ENCODE results near the gene TECTB. TPM values are rescaled to one million over a fixed set of nuclear protein-coding genes. Genes with fewer than 3 reads are reported as not detected.

Gene TECTB
- polyA plus RNA-seq, 4 donors: 0.03 to 0.18 TPM; not detected in 2

- DNase-seq: no peak
- Histone ChIP-seq H3K4me1 (ENCODE audit: control insufficient read depth in 3 of 3, insufficient read depth in 2 of 3, low read depth in 1 of 3, low read length in 2 of 3) (peaks cover 0 to 25% (median 2%) of the 10 kb centered on the region in 3 donors), H3K36me3 (ENCODE audit: control insufficient read depth in 3 of 3, insufficient read depth in 2 of 3, low read depth in 1 of 3, low read length in 3 of 3) (no peaks in the 10 kb centered on the region), H3K9me3 (ENCODE audit: control insufficient read depth in 2 of 2, insufficient read depth in 1 of 2, low read depth in 1 of 2, low read length in 1 of 2) (no peaks in the 10 kb centered on the region), H3K27ac (ENCODE audit: low read depth in 1 of 3, low read length in 2 of 3) (no peak overlapping the region), H3K4me3 (ENCODE audit: low read depth in 1 of 3, low read length in 3 of 3) (no peak overlapping the region), H3K27me3 (ENCODE audit: control insufficient read depth in 3 of 3, insufficient read depth in 3 of 3, low read length in 3 of 3) (peaks cover 0 to 2% (median 0%) of the 10 kb centered on the region in 3 donors)
- 33 to 49% (median 46%) methylated on average over 2 of the region's 2 CpGs for WGBS, 3 donors
- no peak for FAIRE-seq
Observed at GRCh38 chr10:112278871-112279270, 4.3 kb upstream of the TECTB start.

- 16 to 33% (median 32%) methylated on average over 3 of the region's 3 CpGs for WGBS, 3 donors
- FAIRE-seq: no peak
- peaks cover 0 to 25% (median 2%) of the 10 kb centered on the region in 3 donors for H3K4me1 ChIP-seq (ENCODE audit: control insufficient read depth in 3 of 3, insufficient read depth in 2 of 3, low read depth in 1 of 3, low read length in 2 of 3)
Observed at GRCh38 chr10:112279433-112279832, 3.8 kb upstream of the TECTB start.

GRCh38 chr10:112280205-112280921 lies 2.8 kb upstream of the TECTB start:
- no peaks in the 10 kb centered on the region for H3K9me3 ChIP-seq (ENCODE audit: control insufficient read depth in 2 of 2, insufficient read depth in 1 of 2, low read depth in 1 of 2, low read length in 1 of 2)
- WGBS, 3 donors: 22 to 70% (median 40%) methylated on average over 2 of the region's 2 CpGs
- peaks cover 0 to 19% (median 0%) of the 10 kb centered on the region in 3 donors for H3K4me1 ChIP-seq (ENCODE audit: control insufficient read depth in 3 of 3, insufficient read depth in 2 of 3, low read depth in 1 of 3, low read length in 2 of 3)
- no peak overlapping the region for H3K4me3 ChIP-seq (ENCODE audit: low read depth in 1 of 3, low read length in 3 of 3)
- H3K27me3 ChIP-seq (ENCODE audit: control insufficient read depth in 3 of 3, insufficient read depth in 3 of 3, low read length in 3 of 3): peaks cover 0 to 2% (median 0%) of the 10 kb centered on the region in 3 donors
- DNase-seq (peak; percentile 86 to 87), FAIRE-seq (no peak)
- no peaks in the 10 kb centered on the region for H3K36me3 ChIP-seq (ENCODE audit: control insufficient read depth in 3 of 3, insufficient read depth in 2 of 3, low read depth in 1 of 3, low read length in 3 of 3)
- H3K27ac ChIP-seq (ENCODE audit: low read depth in 1 of 3, low read length in 2 of 3): peak overlapping the region in 2 of 3 donors; percentile 48 to 58

More at GRCh38 chr10:112279433-112279832, 3.8 kb upstream of the TECTB start:
- H3K4me3 ChIP-seq (ENCODE audit: low read depth in 1 of 3, low read length in 3 of 3): no peak overlapping the region
- H3K36me3 ChIP-seq (ENCODE audit: control insufficient read depth in 3 of 3, insufficient read depth in 2 of 3, low read depth in 1 of 3, low read length in 3 of 3): no peaks in the 10 kb centered on the region
- no peak overlapping the region for H3K27ac ChIP-seq (ENCODE audit: low read depth in 1 of 3, low read length in 2 of 3)
- H3K9me3 ChIP-seq (ENCODE audit: control insufficient read depth in 2 of 2, insufficient read depth in 1 of 2, low read depth in 1 of 2, low read length in 1 of 2): no peaks in the 10 kb centered on the region
- no peak for DNase-seq
- peaks cover 0 to 2% (median 0%) of the 10 kb centered on the region in 3 donors for H3K27me3 ChIP-seq (ENCODE audit: control insufficient read depth in 3 of 3, insufficient read depth in 3 of 3, low read length in 3 of 3)

- peaks cover 0 to 2% (median 0%) of the 10 kb centered on the region in 3 donors for H3K27me3 ChIP-seq (ENCODE audit: control insufficient read depth in 3 of 3, insufficient read depth in 3 of 3, low read length in 3 of 3)
- DNase-seq (no peak), FAIRE-seq (no peak)
- peaks cover 0 to 9% (median 0%) of the 10 kb centered on the region in 3 donors for H3K4me1 ChIP-seq (ENCODE audit: control insufficient read depth in 3 of 3, insufficient read depth in 2 of 3, low read depth in 1 of 3, low read length in 2 of 3)
- H3K9me3 ChIP-seq (ENCODE audit: control insufficient read depth in 2 of 2, insufficient read depth in 1 of 2, low read depth in 1 of 2, low read length in 1 of 2): no peaks in the 10 kb centered on the region
- no peak overlapping the region for H3K27ac ChIP-seq (ENCODE audit: low read depth in 1 of 3, low read length in 2 of 3)
- H3K4me3 ChIP-seq (ENCODE audit: low read depth in 1 of 3, low read length in 3 of 3): no peak overlapping the region
- 79 to 91% (median 87%) methylated on average over 4 of the region's 4 CpGs for whole genome bisulfite sequencing, 3 donors
- no peaks in the 10 kb centered on the region for H3K36me3 ChIP-seq (ENCODE audit: control insufficient read depth in 3 of 3, insufficient read depth in 2 of 3, low read depth in 1 of 3, low read length in 3 of 3)
Observed at GRCh38 chr10:112282086-112282485, 1.1 kb upstream of the TECTB start.

GRCh38 chr10:112286837-112287818 lies 3.9 kb downstream of the TECTB start:
- Histone ChIP-seq H3K9me3 (ENCODE audit: control insufficient read depth in 2 of 2, insufficient read depth in 1 of 2, low read depth in 1 of 2, low read length in 1 of 2) (no peaks in the 10 kb centered on the region), H3K36me3 (ENCODE audit: control insufficient read depth in 3 of 3, insufficient read depth in 2 of 3, low read depth in 1 of 3, low read length in 3 of 3) (no peaks in the 10 kb centered on the region), H3K27me3 (ENCODE audit: control insufficient read depth in 3 of 3, insufficient read depth in 3 of 3, low read length in 3 of 3) (no peaks in the 10 kb centered on the region), H3K27ac (ENCODE audit: low read depth in 1 of 3, low read length in 2 of 3) (no peak overlapping the region), H3K4me1 (ENCODE audit: control insufficient read depth in 3 of 3, insufficient read depth in 2 of 3, low read depth in 1 of 3, low read length in 2 of 3) (peaks cover 0 to under 1% (median 0%) of the 10 kb centered on the region in 3 donors), H3K4me3 (ENCODE audit: low read depth in 1 of 3, low read length in 3 of 3) (no peak overlapping the region)
- FAIRE-seq: no peak
- WGBS, 3 donors: 55 to 70% (median 61%) methylated on average over 8 of the region's 8 CpGs
- no peak for DNase-seq

GRCh38 chr10:112287844-112288243 lies 4.6 kb downstream of the TECTB start:
- Histone ChIP-seq H3K27me3 (ENCODE audit: control insufficient read depth in 3 of 3, insufficient read depth in 3 of 3, low read length in 3 of 3) (no peaks in the 10 kb centered on the region), H3K4me1 (ENCODE audit: control insufficient read depth in 3 of 3, insufficient read depth in 2 of 3, low read depth in 1 of 3, low read length in 2 of 3) (peaks cover 0 to 2% (median 0%) of the 10 kb centered on the region in 3 donors), H3K27ac (ENCODE audit: low read depth in 1 of 3, low read length in 2 of 3) (no peak overlapping the region), H3K4me3 (ENCODE audit: low read depth in 1 of 3, low read length in 3 of 3) (no peak overlapping the region), H3K9me3 (ENCODE audit: control insufficient read depth in 2 of 2, insufficient read depth in 1 of 2, low read depth in 1 of 2, low read length in 1 of 2) (no peaks in the 10 kb centered on the region), H3K36me3 (ENCODE audit: control insufficient read depth in 3 of 3, insufficient read depth in 2 of 3, low read depth in 1 of 3, low read length in 3 of 3) (no peaks in the 10 kb centered on the region)
- DNase-seq (no peak), FAIRE-seq (no peak)
- WGBS, 3 donors: 83 to 93% (median 89%) methylated on average over 8 of the region's 8 CpGs

- Histone ChIP-seq H3K36me3 (ENCODE audit: control insufficient read depth in 3 of 3, insufficient read depth in 2 of 3, low read depth in 1 of 3, low read length in 3 of 3) (no peaks in the 10 kb centered on the region), H3K9me3 (ENCODE audit: control insufficient read depth in 2 of 2, insufficient read depth in 1 of 2, low read depth in 1 of 2, low read length in 1 of 2) (no peaks in the 10 kb centered on the region), H3K4me1 (ENCODE audit: control insufficient read depth in 3 of 3, insufficient read depth in 2 of 3, low read depth in 1 of 3, low read length in 2 of 3) (peaks cover 0 to 2% (median 0%) of the 10 kb centered on the region in 3 donors), H3K27ac (ENCODE audit: low read depth in 1 of 3, low read length in 2 of 3) (no peak overlapping the region), H3K27me3 (ENCODE audit: control insufficient read depth in 3 of 3, insufficient read depth in 3 of 3, low read length in 3 of 3) (no peaks in the 10 kb centered on the region), H3K4me3 (ENCODE audit: low read depth in 1 of 3, low read length in 3 of 3) (no peak overlapping the region)
- no peak for FAIRE-seq
- WGBS, 3 donors: 81 to 94% (median 93%) methylated on average over 3 of the region's 3 CpGs
- DNase-seq: no peak
Observed at GRCh38 chr10:112288486-112288885, 5.3 kb downstream of the TECTB start.

- no peak for FAIRE-seq
- Histone ChIP-seq H3K36me3 (ENCODE audit: control insufficient read depth in 3 of 3, insufficient read depth in 2 of 3, low read depth in 1 of 3, low read length in 3 of 3) (no peaks in the 10 kb centered on the region), H3K27me3 (ENCODE audit: control insufficient read depth in 3 of 3, insufficient read depth in 3 of 3, low read length in 3 of 3) (no peaks in the 10 kb centered on the region), H3K4me1 (ENCODE audit: control insufficient read depth in 3 of 3, insufficient read depth in 2 of 3, low read depth in 1 of 3, low read length in 2 of 3) (peaks cover 0 to 2% (median 0%) of the 10 kb centered on the region in 3 donors), H3K27ac (ENCODE audit: low read depth in 1 of 3, low read length in 2 of 3) (no peak overlapping the region), H3K9me3 (ENCODE audit: control insufficient read depth in 2 of 2, insufficient read depth in 1 of 2, low read depth in 1 of 2, low read length in 1 of 2) (no peaks in the 10 kb centered on the region), H3K4me3 (ENCODE audit: low read depth in 1 of 3, low read length in 3 of 3) (no peak overlapping the region)
- 88 to 94% (median 89%) methylated on average over 7 of the region's 7 CpGs for WGBS, 3 donors
- DNase-seq: no peak
Observed at GRCh38 chr10:112289373-112290053, 6.3 kb downstream of the TECTB start.
